HepG2 (cell line): ENCODE results near the gene ASH1L. TPM values are rescaled to one million over a fixed set of nuclear protein-coding genes. Genes with fewer than 3 reads are reported as not detected.

Experiments used
- AKAP8 ChIP-seq: sonication (generic); formaldehyde crosslinking; IDR thresholded peaks from 2 replicates; pipeline ENCODE4 v1.5.1; 2020; ENCODE audit warnings: mild to moderate bottlenecking, missing genetic modification reagents
- BRF2 ChIP-seq: sonication (generic); formaldehyde crosslinking; IDR thresholded peaks from 2 replicates; pipeline ENCODE4 v1.8.1; 2022; ENCODE audit warnings: mild to moderate bottlenecking, missing genetic modification reagents
- CBX1 ChIP-seq: IDR thresholded peaks from one replicate; pipeline ENCODE4 v1.6.1; 2016; ENCODE audit warnings: antibody characterized with exemption, low read depth
- ELF3 ChIP-seq: IDR thresholded peaks from 2 replicates; pipeline ENCODE4 v1.6.1; 2016; ENCODE audit warnings: missing genetic modification reagents, missing compliant biosample characterization
- HOXA7 ChIP-seq: sonication (generic); formaldehyde crosslinking; IDR thresholded peaks from 2 replicates; pipeline ENCODE4 v1.8.1; 2022; ENCODE audit warnings: mild to moderate bottlenecking, missing genetic modification reagents, moderate library complexity
- KDM1A ChIP-seq: IDR thresholded peaks from 2 replicates; pipeline ENCODE4 v1.6.1; 2016; ENCODE audit warnings: missing compliant biosample characterization
- KIAA2018 ChIP-seq: sonication (generic); formaldehyde crosslinking; IDR thresholded peaks from 2 replicates; pipeline ENCODE4 v1.5.0; 2020; ENCODE audit warnings: mild to moderate bottlenecking, missing genetic modification reagents, borderline replicate concordance
- NCOA1 ChIP-seq: sonication (generic); formaldehyde crosslinking; IDR thresholded peaks from 2 replicates; pipeline ENCODE4 v1.9.0; 2021; ENCODE audit warnings: missing genetic modification reagents
- NCOA2 ChIP-seq: sonication (generic); formaldehyde crosslinking; IDR thresholded peaks from 2 replicates; pipeline ENCODE4 v1.8.0; 2022; ENCODE audit warnings: inconsistent platforms
- NFE2L1 ChIP-seq: sonication (generic); formaldehyde crosslinking; IDR thresholded peaks from 2 replicates; pipeline ENCODE4 v1.4.0; 2020; ENCODE audit warnings: missing genetic modification reagents, mild to moderate bottlenecking, borderline replicate concordance
- STAG1 ChIP-seq: sonication (generic); formaldehyde crosslinking; IDR thresholded peaks from 2 replicates; pipeline ENCODE4 v1.4.0; 2020; ENCODE audit warnings: missing genetic modification reagents
- UBTF ChIP-seq: sonication (generic); formaldehyde crosslinking; IDR thresholded peaks from 2 replicates; pipeline ENCODE4 v1.4.0; 2020; ENCODE audit warnings: mild to moderate bottlenecking, missing genetic modification reagents
- ZFP41 ChIP-seq: sonication (generic); formaldehyde crosslinking; IDR thresholded peaks from 2 replicates; pipeline ENCODE4 v1.4.0; 2020; ENCODE audit warnings: mild to moderate bottlenecking, missing genetic modification reagents, borderline replicate concordance
- ZNF383 ChIP-seq: sonication (generic); formaldehyde crosslinking; IDR thresholded peaks from 2 replicates; pipeline ENCODE4 v1.4.0; 2020; ENCODE audit warnings: missing genetic modification reagents, mild to moderate bottlenecking, borderline replicate concordance
- ZNF552 ChIP-seq: sonication (generic); formaldehyde crosslinking; IDR thresholded peaks from 2 replicates; pipeline ENCODE4 v1.9.0; 2022; ENCODE audit warnings: missing genetic modification reagents, mild to moderate bottlenecking, borderline replicate concordance
- ZNF557 ChIP-seq: sonication (generic); formaldehyde crosslinking; IDR thresholded peaks from 2 replicates; pipeline ENCODE4 v1.4.0; 2020; ENCODE audit warnings: missing genetic modification reagents
- ZNF660 ChIP-seq: sonication (generic); formaldehyde crosslinking; IDR thresholded peaks from 2 replicates; pipeline ENCODE4 v1.5.1; 2020; ENCODE audit warnings: mild to moderate bottlenecking, low read depth, missing genetic modification reagents, borderline replicate concordance
- ZNF678 ChIP-seq: sonication (generic); formaldehyde crosslinking; IDR thresholded peaks from 2 replicates; pipeline ENCODE4 v1.4.0; 2020; ENCODE audit warnings: mild to moderate bottlenecking, missing genetic modification reagents
- polyA plus RNA-seq, 8 experiments: library from polyadenylated mRNA; depleted of rRNA in 3 of 8; stranded (reverse) in 7 of 8; unstranded in 1 of 8; fragments of >200 nt; fragmentation: Illumina TruSeq in 4 of 8; extraction: Trizol in 4 of 8; gene quantifications; 2 replicates each; pipeline versions ENCODE4 v1.2.1 to v1.2.3, GENCODE V29; 2011 to 2016; ENCODE audit warnings: low read depth in 4 of 8, missing spikeins in 1 of 8, mixed read lengths in 1 of 8; ENCODE audit not compliant: insufficient read depth in 1 of 8
- total RNA-seq, 5 experiments: library from RNA; depleted of rRNA; stranded (reverse); fragments of >200 nt; fragmentation: Illumina TruSeq; extraction: Trizol; gene quantifications; 2 replicates each; pipeline ENCODE4 v1.2.3, GENCODE V29; 2016; ENCODE audit warnings: low read depth in 1 of 5

ASH1L gene
- total and polyA plus RNA-seq, 2 of the 13 experiments (the other 11 are each of a cell fraction or from before 2014, with no cell fraction given), result 10.2 to 15.3 TPM

- TF ChIP-seq UBTF (CRISPR knock-in tag), result no peak; the same call in 1 of the 2 replicates
- TF ChIP-seq CBX1, result peak; percentile 58
- TF ChIP-seq KIAA2018, result no peak
- no peak for TF ChIP-seq KDM1A (CRISPR knock-in tag)
- TF ChIP-seq NFE2L1 (CRISPR knock-in tag), result no peak
- no peak for TF ChIP-seq HOXA7
- TF ChIP-seq ZFP41, result no peak
- peak; percentile 68; the same call in 1 of the 2 replicates for TF ChIP-seq ELF3 (CRISPR knock-in tag)
- TF ChIP-seq STAG1, result no peak
- no peak for TF ChIP-seq NCOA1 (CRISPR knock-in tag)
- TF ChIP-seq ZNF678, result no peak
- no peak for TF ChIP-seq ZNF383 (CRISPR knock-in tag)
- TF ChIP-seq ZNF557 (CRISPR knock-in tag), result 0 out of 2 replicates have a peak, but pooled peaks have one; percentile 67
- TF ChIP-seq AKAP8 (CRISPR knock-in tag), result peak; percentile 94; the same call in 1 of the 2 replicates
- TF ChIP-seq BRF2, result no peak
- no peak for TF ChIP-seq ZNF660 (CRISPR knock-in tag)
- TF ChIP-seq ZNF552, result no peak; the same call in 1 of the 2 replicates
- TF ChIP-seq NCOA2 (CRISPR knock-in tag), result peak; percentile 59; the same call in 1 of the 2 replicates
These were observed 253.8 kb downstream of the ASH1L start, which contains the start of gene FDPS (continued) for GRCh38 chr1:155308493-155309422.
